GM19240 (cell line): Measurements from ENCODE around the gene ARSG.
"Not testable (repeated sequence)": the region's sequence is repeated elsewhere in the genome, so short reads cannot be mapped to it uniquely, and the experiment has no call there.

Source experiments
- DNase-seq: peaks from one replicate; pipeline ENCODE4 v3.0.0; 2011; ENCODE audit warnings: low spot score; ENCODE audit not compliant: insufficient read length

ARSG gene

GRCh38 chr17:68396226-68397107, 105.2 kb downstream of the ARSG start:
- no peak for DNase-seq

GRCh38 chr17:68397108-68397536, 105.8 kb downstream of the ARSG start:
- DNase-seq: no peak

- peak; percentile 85 for DNase-seq
These were observed 107.7 kb downstream of the ARSG start for GRCh38 chr17:68398691-68399637.

GRCh38 chr17:68399638-68400403, 108.5 kb downstream of the ARSG start:
- DNase-seq: no peak

- no peak for DNase-seq
These were observed 109.1 kb downstream of the ARSG start for GRCh38 chr17:68400404-68400735.

GRCh38 chr17:68401288-68401687, 110.0 kb downstream of the ARSG start:
- DNase-seq: no peak

- no peak for DNase-seq
These were observed 111.8 kb downstream of the ARSG start for GRCh38 chr17:68403122-68403521.

GRCh38 chr17:68403837-68404236, 112.5 kb downstream of the ARSG start:
- DNase-seq: not testable (repeated sequence)

GRCh38 chr17:68407656-68408055, 116.4 kb downstream of the ARSG start:
- DNase-seq: not testable (repeated sequence)

- DNase-seq: not testable (repeated sequence)
These were observed 122.6 kb downstream of the ARSG start for GRCh38 chr17:68413597-68414560.

- DNase-seq: not testable (repeated sequence)
These were observed 123.6 kb downstream of the ARSG start for GRCh38 chr17:68414901-68415300.

GRCh38 chr17:68417317-68417716, 126.0 kb downstream of the ARSG start:
- no peak for DNase-seq

GRCh38 chr17:68418876-68419275, 127.6 kb downstream of the ARSG start:
- DNase-seq: no peak

GRCh38 chr17:68420065-68420464, 128.8 kb downstream of the ARSG start:
- DNase-seq: no peak

- no peak for DNase-seq
These were observed 130.2 kb downstream of the ARSG start for GRCh38 chr17:68421486-68421885.

- DNase-seq: no peak
These were observed 131.5 kb downstream of the ARSG start for GRCh38 chr17:68422821-68423220.

GRCh38 chr17:68423251-68423650, 132.0 kb downstream of the ARSG start:
- DNase-seq: no peak

- no peak for DNase-seq
These were observed 132.9 kb downstream of the ARSG start for GRCh38 chr17:68424203-68424602.

- no peak for DNase-seq
These were observed 133.6 kb downstream of the ARSG start for GRCh38 chr17:68424861-68425260.

GRCh38 chr17:68425979-68426378, 134.7 kb downstream of the ARSG start:
- DNase-seq: no peak
